HG02623 (cell line): ENCODE measurements around the gene FAM216A.
"Not testable (repeated sequence)": the region's sequence is repeated elsewhere in the genome, so short reads cannot be mapped to it uniquely, and the experiment has no call there.

Source experiments
- ATAC-seq: cut with Tn5 transposase; IDR thresholded peaks from one replicate; pipeline ENCODE4 v1.9.1; 2021; ENCODE audit warnings: moderate library complexity; ENCODE audit not compliant: unreplicated experiment

Gene FAM216A

GRCh38 chr12:110498984-110499706 lies 30.5 kb downstream of the FAM216A start:
- no peak for ATAC-seq

GRCh38 chr12:110501399-110501751 lies 32.7 kb downstream of the FAM216A start:
- peak; percentile 27 for ATAC-seq

- ATAC-seq = peak; percentile 82
Observed at GRCh38 chr12:110501752-110502738, 33.4 kb downstream of the FAM216A start, which contains the start of the genes RAD9B and VPS29. RAD9B (plus strand) TSS chr12:110502331; CDS start chr12:110502338, 7 bp downstream. VPS29 (minus strand) TSS chr12:110502111; CDS start chr12:110502051, 60 bp downstream.

DNA sequence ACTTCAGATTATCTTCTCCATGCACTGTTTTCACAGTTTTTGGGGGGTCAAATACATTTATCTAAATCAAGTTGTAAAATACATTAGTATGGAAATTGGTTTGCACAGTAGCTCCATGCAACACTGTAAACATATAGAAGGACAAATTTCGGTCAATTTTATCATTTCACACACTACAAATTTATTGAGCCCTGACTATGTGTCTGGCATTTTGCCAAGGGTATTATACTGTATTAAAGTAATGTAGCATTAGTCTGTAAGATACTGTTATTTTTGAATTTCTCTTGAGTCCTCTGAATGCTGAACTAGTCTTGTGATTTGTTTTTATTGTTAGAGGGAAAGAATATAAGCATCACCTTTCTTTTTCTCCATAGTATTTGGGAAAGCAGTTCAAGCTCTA lies 34.8 kb downstream of the FAM216A start:
- ATAC-seq = no peak

DNA sequence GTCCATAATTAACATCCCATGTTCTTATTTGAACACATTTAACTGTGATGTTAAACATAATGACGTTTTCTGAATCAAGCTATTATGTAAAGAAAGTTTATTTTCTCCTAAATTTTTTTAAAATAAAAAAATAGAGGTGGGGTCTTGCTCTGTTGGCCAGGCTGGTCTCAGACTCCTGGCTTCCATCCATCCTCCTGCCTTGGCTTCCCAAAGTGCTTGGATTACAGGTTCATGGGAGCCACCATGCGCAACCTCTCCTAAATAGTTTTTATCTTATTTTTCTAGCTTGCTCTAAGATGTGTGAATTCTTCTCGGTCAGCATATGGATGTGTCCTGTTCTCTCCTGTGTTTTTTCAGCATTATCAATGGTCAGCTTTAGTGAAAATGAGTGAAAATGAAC lies 36.7 kb downstream of the FAM216A start:
- ATAC-seq = no peak

GRCh38 chr12:110508071-110508586 lies 39.5 kb downstream of the FAM216A start:
- ATAC-seq = no peak

GRCh38 chr12:110513842-110514241 lies 45.2 kb downstream of the FAM216A start:
- no peak for ATAC-seq

DNA sequence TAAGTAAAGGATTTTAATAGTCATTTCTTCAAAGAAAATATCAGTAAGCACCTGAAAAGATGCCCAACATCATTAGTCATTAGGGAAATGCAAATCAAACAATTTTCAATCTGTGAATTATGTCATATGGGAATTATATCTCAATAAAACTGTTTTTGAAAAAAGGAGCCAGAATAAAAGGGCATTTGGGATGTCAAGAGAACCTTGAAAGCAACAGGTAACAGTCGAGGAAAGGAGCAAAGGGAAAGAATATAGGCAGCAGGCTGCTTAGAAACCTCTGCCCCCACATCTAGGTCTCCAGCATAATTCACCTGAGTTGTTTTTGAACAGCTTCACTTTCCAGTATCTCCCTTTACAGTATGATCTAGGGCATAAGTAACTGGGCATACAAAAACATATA lies 45.7 kb downstream of the FAM216A start:
- no peak for ATAC-seq

- ATAC-seq = no peak
Observed at GRCh38 chr12:110516995-110517394, 48.4 kb downstream of the FAM216A start.

DNA sequence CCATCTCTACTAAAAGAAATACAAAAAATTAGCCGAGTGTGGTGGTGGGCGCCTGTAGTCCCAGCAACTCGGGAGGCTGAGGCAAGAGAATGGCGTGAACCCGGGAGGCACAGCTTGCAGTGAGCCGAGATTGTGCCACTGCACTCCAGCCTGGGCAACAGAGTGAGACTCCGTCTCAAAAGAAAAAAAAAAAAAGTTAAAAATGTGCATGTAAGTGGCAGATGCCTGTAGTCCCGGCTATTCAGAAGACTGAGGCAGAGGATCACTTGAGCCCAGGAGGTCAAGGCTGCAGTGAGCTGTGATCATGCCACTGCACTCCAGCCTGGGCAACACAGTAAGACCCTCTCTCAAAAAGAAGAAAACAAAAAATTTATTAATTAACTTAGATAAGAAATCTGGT lies 49.4 kb downstream of the FAM216A start:
- ATAC-seq = not testable (repeated sequence)

DNA sequence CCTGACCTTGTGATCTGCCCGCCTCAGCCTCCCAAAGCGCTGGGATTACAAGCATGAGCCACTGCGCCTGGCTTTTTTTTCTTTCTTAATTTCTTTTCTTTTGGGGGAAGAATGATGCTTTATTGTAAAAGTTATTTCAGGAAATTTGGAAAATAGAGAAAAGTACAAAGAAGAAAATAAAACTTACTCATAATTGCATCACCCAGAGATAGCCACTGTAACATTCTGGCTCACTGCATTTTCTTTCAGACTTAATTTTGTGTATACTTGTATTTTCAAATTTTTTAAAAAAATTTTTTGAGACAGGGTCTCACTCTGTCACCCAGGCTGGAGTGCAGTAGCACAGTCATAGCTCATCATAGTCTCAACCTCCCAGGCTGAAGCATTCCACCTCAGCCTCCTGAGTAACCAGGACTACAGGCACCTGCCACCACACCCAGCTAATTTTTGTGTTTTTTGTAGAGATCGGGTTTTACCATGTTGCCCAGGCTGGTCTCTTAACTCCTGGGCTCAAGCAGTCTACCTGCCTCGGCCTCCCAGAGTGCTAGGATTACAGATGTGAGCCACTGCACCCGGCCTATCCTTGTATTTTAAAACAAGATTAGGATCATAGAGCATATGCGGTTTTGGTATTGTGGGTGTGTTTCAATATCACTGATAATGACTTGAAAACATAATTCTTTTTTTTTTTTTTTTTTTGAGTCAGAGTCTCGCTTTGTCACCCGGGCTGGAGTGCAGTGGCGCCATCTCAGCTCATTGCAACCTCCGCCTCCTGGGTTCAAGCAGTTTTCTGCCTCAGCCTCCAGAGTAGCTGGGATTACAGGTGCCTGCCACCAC lies 52.4 kb downstream of the FAM216A start:
- ATAC-seq = not testable (repeated sequence)

GRCh38 chr12:110528277-110528839 lies 59.7 kb downstream of the FAM216A start:
- ATAC-seq = no peak

DNA sequence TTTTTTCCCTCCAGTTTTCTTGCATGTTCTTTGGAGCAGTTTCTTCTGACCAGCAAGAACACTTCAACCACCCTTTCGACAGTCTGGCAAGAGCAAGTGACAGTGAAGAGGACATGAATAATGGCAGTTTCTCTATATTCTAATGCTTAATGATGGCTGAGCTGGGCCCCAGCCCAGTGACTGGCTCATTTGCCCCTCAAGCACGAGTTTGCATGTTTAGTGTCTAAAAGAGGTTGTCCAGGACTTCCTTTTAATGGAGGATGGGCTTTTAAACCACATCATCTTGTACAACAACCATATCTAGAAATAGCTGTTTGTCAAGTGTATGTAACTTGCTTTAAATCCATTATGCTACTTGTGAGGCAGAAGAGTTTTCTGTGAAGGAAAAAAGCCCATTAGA lies 61.9 kb downstream of the FAM216A start:
- no peak for ATAC-seq

GRCh38 chr12:110531741-110532333 lies 63.2 kb downstream of the FAM216A start:
- ATAC-seq = peak; percentile 68

GRCh38 chr12:110532644-110533043 lies 64.0 kb downstream of the FAM216A start:
- ATAC-seq = no peak

- ATAC-seq = no peak
Observed at GRCh38 chr12:110533607-110534006, 65.0 kb downstream of the FAM216A start.

- no peak for ATAC-seq
Observed at GRCh38 chr12:110534811-110535210, 66.2 kb downstream of the FAM216A start.

DNA sequence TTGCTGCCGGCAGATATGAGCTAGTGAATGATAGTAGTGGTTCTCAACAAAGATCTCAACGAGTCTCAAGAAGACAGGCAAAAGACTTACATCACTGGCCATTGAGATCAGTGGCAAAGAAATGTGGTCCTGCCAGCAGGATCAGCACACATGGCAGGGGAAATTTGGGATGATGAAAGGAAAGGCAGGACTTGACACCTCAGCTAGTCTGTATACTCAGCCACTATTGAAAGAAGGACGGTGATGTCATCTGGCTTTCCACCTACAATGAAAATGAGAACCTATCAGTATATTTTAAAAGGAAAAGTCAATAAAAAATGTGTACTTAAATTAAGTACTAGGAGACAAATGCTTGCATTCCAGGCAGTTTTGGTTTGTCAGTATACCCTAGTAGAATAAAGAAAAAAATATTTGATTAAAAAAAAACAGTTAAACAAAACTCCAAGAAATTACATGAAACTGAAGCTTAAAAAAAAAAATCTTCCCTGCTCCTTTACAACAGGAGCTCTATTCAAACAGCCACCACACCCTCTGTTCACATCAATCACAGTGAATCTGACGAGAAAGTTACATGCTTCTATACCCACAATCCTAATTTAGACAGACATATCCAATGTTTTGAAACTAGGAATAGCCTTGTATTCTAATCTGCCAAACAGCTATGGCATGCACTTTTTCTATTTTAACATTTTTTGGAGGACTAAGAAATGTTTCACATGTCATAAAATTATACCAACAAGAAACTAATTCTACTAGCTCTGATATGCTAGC lies 68.4 kb downstream of the FAM216A start:
- ATAC-seq = no peak
